ENCODE measurements around the gene TRIM29.
A peak's percentile ranks its signal among the peaks of the same experiment; 100 is the strongest.

Gene TRIM29

GRCh38 chr11:120097721-120098385, 40.1 kb downstream of the TRIM29 start:
- DNase-seq (ENCODE audit: low read depth in 2 of 2): no peak

GRCh38 chr11:120096369-120097191, 41.3 kb downstream of the TRIM29 start:
- DNase-seq (ENCODE audit: low read depth in 2 of 2): no peak

GRCh38 chr11:120095516-120095915, 42.4 kb downstream of the TRIM29 start:
- no peak for DNase-seq (ENCODE audit: low read depth in 2 of 2)

- DNase-seq (ENCODE audit: low read depth in 2 of 2): no peak
Observed at GRCh38 chr11:120091701-120092100, 46.2 kb downstream of the TRIM29 start.

GRCh38 chr11:120091121-120091520, 46.8 kb downstream of the TRIM29 start:
- DNase-seq (ENCODE audit: low read depth in 2 of 2): no peak

- no peak for DNase-seq (ENCODE audit: low read depth in 2 of 2)
Observed at GRCh38 chr11:120090411-120090810, 47.5 kb downstream of the TRIM29 start.

- DNase-seq (ENCODE audit: low read depth in 2 of 2): no peak
Observed at GRCh38 chr11:120089036-120090001, 48.6 kb downstream of the TRIM29 start.

- DNase-seq (ENCODE audit: low read depth in 2 of 2): no peak
Observed at GRCh38 chr11:120088056-120088455, 49.9 kb downstream of the TRIM29 start.

GRCh38 chr11:120086651-120087050, 51.3 kb downstream of the TRIM29 start:
- DNase-seq (ENCODE audit: low read depth in 2 of 2): no peak

- DNase-seq (ENCODE audit: low read depth in 2 of 2): peak in 1 of 2 donors; percentile 14
Observed at GRCh38 chr11:120079750-120080610, 57.9 kb downstream of the TRIM29 start.

GRCh38 chr11:120078397-120078796, 59.5 kb downstream of the TRIM29 start:
- DNase-seq (ENCODE audit: low read depth in 2 of 2): no peak

GRCh38 chr11:120074076-120074475, 63.8 kb downstream of the TRIM29 start:
- DNase-seq (ENCODE audit: low read depth in 2 of 2): no peak

GRCh38 chr11:120073196-120073595, 64.7 kb downstream of the TRIM29 start:
- no peak for DNase-seq (ENCODE audit: low read depth in 2 of 2)

GRCh38 chr11:120068114-120068573, 69.8 kb downstream of the TRIM29 start:
- DNase-seq (ENCODE audit: low read depth in 2 of 2): no peak

GRCh38 chr11:120067438-120068113, 70.3 kb downstream of the TRIM29 start:
- DNase-seq (ENCODE audit: low read depth in 2 of 2): no peak

- no peak for DNase-seq (ENCODE audit: low read depth in 2 of 2)
Observed at GRCh38 chr11:120066738-120067437, 71.0 kb downstream of the TRIM29 start.

- no peak for DNase-seq (ENCODE audit: low read depth in 2 of 2)
Observed at GRCh38 chr11:120065876-120066275, 72.0 kb downstream of the TRIM29 start.

- no peak for DNase-seq (ENCODE audit: low read depth in 2 of 2)
Observed at GRCh38 chr11:120065176-120065575, 72.7 kb downstream of the TRIM29 start.

GRCh38 chr11:120064341-120064740, 73.6 kb downstream of the TRIM29 start:
- DNase-seq (ENCODE audit: low read depth in 2 of 2): no peak
